GM12801 (cell line): ENCODE data around the gene ADAM22.

Source experiments
- CTCF ChIP-seq: IDR thresholded peaks from one replicate; pipeline ENCODE4 v1.5.1; 2011; ENCODE audit warnings: control low read depth; ENCODE audit not compliant: insufficient read length; ENCODE audit errors: extremely low read depth

The ADAM22 gene

GRCh38 chr7:88121335-88121734 lies 187.3 kb downstream of the ADAM22 start:
- no peak for TF ChIP-seq CTCF

- no peak for TF ChIP-seq CTCF
Observed at GRCh38 chr7:88127637-88128290, 193.7 kb downstream of the ADAM22 start.

- TF ChIP-seq CTCF = no peak
Observed at GRCh38 chr7:88132725-88133124, 198.7 kb downstream of the ADAM22 start.

GRCh38 chr7:88140947-88141346 lies 206.9 kb downstream of the ADAM22 start:
- no peak for TF ChIP-seq CTCF

- TF ChIP-seq CTCF = no peak
Observed at GRCh38 chr7:88141479-88141878, 207.4 kb downstream of the ADAM22 start.

GRCh38 chr7:88141953-88142352 lies 207.9 kb downstream of the ADAM22 start:
- no peak for TF ChIP-seq CTCF

GRCh38 chr7:88146616-88147015 lies 212.6 kb downstream of the ADAM22 start:
- TF ChIP-seq CTCF = no peak
